ENCODE data around the gene KIAA2012. TPM values are rescaled to one million over a fixed set of nuclear protein-coding genes. Genes with fewer than 3 reads are reported as not detected.

Gene KIAA2012
- total RNA-seq, 1 donor from 2014 or later, result not detected

DNA sequence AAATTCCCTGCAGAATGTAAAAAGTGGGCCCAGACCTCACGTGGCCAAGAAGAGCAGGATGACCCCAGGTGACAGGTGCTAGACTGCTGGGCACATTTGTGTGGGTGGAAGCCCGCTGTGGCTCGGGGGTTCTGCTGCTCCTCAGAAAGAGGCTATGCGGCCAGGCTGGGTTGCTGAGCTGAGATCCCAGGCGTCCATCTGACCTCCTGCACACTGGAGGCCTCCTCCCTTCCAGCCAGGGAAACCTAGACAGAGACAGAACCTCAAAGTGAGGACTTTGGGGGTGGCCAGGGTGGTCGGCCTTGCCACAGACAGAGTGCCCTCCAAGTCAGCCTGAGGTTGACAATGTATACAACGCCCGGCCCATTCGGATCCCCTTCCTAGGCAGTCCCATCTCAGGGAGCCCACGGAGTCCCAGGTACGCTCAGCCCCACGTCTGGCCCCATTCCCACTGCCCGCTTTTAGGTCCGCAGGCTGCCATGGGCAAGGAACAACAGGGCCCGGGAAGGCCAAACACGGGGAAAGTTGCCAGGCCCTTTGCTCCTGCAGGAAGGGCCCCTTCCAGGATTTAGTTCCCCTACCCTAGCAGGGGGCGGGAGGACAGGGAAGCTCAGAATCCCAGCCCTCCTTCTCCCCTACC lies 75.6 kb downstream of the KIAA2012 start:
- DNase-seq (ENCODE audit: low read depth, low spot score), result no peak

DNA sequence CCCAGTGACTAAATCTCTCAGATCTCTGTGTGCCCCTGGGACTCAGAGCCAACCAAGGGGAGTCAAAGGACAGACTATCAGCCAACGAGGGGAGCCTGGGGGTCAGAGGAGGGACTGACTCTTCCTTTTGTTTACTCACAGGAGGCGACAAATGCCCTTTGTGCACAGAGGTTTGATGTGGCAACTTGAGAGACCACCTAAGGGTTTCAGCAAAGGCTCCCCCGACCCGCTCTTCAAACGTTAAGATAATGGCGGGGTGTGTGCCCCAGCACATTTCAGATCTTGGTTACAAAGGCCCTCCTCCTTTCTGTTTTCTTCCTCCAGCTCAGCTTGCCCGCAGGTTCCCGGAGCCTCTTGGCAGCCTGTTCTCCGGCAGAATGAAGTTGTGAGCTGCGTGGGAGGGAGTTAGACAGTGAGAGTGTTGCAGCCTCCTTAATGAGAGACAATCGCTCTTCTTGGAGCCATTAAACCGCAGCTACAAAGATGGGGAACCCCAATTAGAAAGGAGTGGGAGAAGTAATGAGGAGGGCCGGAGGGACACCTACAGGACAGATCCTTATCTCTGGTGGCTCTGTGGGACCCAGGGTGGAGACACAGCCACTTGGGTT lies 76.2 kb downstream of the KIAA2012 start:
- DNase-seq (ENCODE audit: low read depth, low spot score), result no peak

DNA sequence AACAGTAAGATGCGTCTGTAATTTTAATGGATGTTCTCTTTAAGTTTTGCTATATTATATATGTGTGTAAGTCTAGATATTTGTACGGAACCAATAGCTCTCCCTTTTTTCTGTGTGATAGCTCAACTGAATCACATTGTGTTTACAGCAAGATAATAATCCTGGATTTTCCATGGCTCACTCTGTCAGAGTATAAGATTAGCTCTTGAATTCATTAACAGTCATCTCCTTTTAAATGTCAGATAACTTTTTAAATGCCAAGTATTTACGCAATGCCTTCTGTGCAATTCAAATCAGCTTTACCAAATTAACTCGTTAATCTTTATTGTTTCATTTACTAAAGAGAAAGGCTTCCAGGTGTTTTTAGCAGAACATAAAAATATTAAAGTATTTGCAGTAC lies 76.9 kb downstream of the KIAA2012 start:
- no peak for DNase-seq (ENCODE audit: low read depth, low spot score)

DNA sequence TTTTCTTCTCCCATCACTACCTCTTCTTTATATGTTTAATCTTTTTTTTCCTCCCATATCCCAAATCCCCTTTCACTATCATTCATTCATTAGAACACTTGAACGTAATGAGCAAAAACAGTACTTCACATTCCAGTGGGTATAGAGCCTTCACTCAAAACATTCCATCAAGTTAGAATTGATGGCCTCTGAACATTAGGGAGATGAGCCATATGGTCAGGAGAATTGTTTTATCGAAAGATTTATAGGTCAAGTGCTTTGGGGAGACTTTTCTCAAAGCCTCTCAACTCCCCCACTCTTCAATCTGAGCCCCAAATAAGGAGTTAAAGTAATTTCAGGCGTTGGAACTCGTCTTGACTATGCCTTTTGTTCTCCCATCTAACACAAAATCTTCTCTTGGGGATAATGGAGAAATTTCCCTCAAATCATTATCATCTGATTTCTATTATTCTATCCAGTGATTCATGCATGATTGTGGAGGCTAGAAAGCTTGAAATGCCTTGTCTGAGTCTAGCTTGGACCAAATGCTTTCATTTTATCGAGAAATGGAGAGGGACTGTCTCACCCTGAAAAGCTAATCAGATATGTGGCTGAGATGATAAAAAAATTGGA lies 79.2 kb downstream of the KIAA2012 start:
- no peak for DNase-seq (ENCODE audit: low read depth, low spot score)

DNA sequence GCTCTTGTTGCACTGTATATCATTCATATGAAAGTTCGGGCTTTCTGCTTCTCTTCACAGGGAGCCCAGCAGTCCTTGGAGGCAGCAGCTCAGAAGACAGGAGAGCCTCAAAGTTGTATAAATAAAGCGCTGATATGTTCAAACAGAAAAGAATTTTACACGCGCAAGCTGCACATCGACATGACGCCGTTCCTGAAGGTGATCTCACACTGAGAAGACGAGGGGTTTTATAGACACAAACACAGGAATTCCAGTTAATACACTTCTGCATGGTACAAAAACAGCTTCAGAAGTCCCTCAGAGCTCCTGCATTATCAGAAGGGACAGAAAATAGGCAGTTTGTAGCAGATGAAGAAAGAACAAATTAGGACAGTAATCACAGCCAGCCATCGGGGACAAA lies 81.6 kb downstream of the KIAA2012 start:
- DNase-seq (ENCODE audit: low read depth, low spot score), result no peak

DNA sequence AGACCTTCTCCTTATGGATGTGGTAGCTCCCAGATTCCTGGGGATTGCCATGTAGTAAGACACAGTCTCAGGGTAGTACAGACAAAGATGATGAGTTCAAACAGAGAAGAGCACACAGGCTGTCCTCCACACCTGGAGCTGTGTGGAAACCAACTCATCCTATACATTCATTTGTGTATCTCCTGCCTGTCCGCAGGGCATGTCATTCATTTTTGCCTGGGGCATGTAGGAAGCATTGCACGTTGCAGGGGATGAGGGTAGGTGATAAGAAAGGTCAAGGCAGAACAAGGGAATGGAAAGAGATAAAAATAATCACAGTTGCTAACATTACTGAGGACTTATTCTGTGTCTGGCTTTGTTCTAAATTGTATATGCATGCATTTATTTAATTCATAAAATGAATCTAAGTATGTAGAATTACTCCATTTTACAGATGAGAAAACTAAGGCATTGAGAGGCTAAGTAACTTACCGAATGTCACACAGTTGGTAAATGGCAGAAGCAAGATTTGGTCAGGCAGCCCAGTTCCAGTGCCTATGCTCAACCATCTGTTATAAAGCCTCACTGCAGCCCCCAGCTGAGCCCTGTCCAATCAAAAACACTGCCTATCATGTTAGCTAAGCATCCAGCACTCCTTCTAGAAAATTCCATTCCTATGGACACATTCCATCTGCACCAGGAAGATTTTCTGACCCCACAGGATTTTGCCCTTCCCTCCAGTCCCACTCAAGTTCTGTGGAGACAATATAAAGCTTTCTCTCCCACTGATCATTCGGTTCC lies 84.3 kb downstream of the KIAA2012 start:
- no peak for DNase-seq (ENCODE audit: low read depth, low spot score)

DNA sequence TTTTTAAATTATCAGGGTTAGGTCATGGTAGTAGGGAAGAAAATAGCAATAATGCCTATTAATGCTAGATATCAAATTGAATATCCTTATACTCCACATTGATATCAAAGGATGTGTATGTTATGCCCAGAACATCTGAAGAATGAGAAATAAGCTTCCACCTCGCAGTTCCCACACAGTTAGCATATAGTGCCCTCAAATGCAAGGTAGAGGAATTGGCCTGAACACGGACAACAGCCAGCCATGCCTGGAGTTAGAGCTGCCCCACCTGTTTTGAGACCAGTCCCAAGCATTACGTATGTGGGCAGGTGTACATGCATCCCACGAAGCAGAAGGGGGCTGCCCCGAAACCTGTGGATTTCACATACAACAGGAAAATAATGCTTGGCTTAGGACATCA lies 85.7 kb downstream of the KIAA2012 start:
- no peak for DNase-seq (ENCODE audit: low read depth, low spot score)

DNA sequence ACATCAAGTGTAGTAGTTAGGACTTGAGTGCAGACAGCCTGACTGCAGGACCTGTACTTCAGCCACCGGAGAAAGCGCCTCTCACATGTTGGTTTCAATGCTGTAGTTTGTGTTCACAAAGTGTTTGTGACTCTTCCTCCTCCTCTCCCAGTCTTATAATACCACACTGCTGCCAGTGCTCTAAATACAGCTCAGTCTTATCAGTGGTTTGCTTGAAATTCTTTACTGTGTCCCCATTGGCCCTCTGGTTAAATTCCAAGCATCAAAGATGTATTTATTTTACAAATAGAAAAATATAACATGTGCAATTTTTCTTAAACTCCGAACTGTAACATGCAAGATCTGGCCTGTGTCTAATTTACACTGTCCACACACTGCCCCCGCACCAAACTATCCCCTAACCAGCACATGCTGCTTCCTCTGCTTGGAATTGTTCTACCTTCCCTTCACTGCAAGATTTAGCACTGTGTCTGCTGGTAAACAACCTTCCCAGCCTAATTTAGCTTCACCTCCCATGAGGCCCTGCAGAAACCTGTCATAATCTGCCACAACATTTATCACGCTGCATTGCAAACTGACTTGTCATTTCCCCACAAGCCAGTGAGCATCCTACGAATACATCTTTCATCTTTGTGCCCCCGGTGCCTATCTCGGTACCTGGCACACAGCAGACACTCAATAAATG lies 88.2 kb downstream of the KIAA2012 start:
- DNase-seq (ENCODE audit: low read depth, low spot score), result no peak

DNA sequence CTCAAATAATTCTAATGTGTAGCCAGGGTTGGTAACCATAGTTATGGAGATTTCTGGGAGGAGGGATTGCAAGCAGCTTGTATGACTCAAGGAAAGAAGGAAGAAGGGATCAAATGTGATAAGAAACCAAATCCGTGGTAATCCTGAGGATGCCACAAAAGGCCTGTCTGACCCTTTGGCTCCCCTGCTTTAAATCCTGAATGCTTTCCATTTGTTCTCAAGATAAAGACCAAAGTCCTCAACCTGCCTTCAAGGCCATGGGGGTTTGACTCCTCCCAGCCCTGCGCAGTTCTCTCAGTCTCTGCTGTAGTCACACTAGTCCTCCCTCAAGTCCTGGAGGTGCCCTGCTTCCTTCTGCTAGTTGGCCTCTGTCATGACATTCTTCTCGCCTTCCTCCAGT lies 91.4 kb downstream of the KIAA2012 start:
- no peak for DNase-seq (ENCODE audit: low read depth, low spot score)

DNA sequence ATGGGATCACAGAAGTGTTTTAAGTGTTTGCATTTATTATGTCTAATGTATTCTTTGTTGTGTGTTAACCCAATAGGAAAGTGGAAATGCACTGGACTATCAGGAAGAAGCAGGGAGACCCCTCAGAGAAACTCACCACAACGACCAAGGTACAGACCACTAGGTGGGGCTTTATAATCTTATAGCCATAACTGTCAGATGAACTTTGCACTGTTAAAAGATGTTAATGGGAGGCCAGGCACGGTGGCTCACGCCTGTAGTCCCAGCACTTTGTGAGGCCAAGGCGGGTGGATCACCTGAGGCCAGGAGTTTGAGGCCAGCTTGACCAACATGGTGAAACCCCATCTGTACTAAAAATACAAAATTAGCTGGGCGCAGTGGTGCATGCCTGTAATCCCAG lies 92.2 kb downstream of the KIAA2012 start:
- no peak for DNase-seq (ENCODE audit: low read depth, low spot score)

DNA sequence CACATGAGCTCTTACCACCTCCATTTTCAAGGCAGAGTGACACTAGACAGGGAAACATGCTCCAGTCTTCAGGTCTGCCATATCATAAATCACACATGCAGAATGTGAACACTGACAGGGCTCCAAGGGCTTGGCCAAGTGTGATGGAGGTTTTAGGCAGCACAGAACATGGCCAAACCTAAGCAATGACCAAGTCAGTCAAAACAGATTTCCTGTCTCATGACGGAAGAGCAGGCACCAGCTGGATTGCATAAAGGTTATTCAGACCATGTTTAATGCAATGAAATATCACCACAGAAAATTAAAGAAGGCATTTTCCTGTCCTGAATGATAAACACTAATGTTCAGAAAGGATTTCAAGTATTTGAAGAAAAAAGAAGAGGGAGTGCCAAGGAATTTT lies 92.9 kb downstream of the KIAA2012 start:
- no peak for DNase-seq (ENCODE audit: low read depth, low spot score)

DNA sequence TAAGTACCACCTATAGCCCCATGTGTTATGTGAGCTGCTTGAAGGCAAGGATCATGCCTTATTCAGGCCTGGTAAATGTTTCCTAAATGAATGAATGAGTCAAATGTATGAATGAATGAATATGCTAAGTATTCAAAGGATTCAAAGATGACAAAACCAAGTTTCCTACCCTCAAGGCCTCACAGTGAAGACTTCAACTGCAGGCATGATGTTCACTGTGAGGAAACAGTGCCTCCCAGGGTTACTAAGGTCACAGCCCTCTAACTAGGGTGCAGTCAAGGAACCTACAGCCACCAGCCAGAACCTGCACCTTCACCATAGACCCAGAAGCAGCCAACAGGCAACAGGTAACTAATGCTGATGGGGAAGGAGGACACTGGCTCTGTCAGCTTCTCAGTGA lies 96.1 kb downstream of the KIAA2012 start:
- DNase-seq (ENCODE audit: low read depth, low spot score), result no peak

DNA sequence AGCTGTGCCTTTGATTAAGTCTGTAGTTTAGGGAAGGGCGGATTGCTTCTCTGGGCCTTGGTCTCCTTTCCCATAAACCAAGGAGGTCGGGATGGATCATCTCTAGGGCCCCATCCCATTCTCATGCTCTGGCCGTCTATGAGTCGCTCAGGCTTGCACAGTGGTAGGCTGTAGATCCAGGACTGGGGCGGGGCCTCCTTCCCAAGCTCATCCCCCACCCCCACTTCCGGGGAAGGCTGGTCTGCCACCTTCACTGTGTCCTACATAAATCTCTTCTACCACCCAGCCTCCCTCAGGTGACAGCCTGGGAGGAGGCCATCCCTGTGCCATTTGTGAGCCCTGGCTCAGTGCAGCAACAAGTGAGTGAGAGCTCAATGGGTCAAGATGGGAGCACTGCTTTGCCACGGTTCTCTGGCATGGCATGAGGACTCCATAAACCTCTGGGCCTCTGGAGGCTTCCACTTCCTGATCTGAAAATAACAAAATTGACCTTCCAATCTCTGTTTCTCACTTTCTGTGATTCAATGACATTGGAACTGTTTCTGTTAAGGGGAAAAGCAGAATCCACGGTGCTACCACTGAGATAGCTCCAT lies 96.9 kb downstream of the KIAA2012 start:
- no peak for DNase-seq (ENCODE audit: low read depth, low spot score)

DNA sequence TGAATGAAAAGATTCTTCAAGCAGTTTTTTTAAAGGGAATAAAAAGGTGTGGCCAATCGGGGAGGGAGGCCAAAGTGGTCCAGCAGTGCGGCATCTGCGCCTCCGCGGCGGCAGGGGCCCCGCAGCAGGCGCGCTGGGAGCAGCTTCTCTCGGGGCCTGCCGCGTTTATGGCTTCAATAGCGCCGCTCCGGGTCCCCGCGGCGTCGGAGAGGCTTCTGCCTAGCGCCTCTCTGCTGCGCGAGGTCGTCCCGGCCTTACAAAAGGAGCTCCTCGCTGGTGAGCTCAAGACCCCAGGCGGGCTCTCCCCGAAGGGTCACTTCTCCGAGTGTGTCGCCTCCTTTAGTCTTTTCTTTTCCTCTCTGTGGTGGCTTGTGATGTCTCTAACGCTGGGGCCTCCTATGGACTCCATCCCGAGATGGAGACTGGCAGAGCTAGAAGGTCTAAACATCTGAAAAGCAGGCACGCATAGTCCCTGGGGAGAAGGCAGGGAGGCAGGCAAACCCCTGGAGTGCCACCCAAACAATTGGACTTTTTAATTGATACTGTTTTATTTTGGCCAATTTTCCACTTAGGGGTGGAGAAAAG lies 98.3 kb downstream of the KIAA2012 start:
- no peak for DNase-seq (ENCODE audit: low read depth, low spot score)

DNA sequence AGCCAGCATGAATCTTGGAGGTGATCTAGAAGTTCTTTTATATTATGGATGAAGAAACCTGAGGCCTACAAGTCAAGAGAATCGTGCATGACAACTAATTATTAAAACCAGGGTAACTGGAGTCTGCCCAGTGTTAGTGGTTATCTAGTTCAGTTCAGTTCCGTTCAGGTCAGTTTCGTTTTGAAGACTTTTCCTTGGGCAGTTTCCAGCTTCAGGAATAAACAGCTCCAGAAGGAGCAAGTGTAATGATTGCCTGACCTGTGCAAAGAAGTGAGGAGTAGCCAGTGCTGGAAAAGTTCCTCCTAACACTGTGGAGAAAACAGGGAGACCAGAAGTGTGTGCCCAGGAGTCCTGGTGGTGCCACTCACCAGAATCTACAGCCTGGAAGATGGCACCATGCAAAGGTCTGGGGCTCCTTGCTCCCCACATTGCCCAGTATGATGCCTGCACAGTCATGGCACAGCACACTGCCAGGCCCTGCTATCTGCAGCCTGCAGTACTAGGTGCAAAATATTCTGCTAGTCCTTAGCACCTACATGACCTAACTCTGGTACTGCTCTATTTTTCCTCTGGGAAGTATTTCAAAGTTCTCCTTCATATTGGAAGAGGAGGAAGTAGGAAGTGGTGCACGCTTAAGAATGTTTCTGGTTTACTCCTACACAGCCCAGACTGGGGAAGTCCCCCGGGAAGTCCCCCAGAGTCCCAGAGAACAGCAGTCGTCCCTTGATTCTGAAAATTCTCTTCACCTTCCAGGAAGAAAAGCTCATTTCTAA lies 99.6 kb downstream of the KIAA2012 start:
- no peak for DNase-seq (ENCODE audit: low read depth, low spot score)

DNA sequence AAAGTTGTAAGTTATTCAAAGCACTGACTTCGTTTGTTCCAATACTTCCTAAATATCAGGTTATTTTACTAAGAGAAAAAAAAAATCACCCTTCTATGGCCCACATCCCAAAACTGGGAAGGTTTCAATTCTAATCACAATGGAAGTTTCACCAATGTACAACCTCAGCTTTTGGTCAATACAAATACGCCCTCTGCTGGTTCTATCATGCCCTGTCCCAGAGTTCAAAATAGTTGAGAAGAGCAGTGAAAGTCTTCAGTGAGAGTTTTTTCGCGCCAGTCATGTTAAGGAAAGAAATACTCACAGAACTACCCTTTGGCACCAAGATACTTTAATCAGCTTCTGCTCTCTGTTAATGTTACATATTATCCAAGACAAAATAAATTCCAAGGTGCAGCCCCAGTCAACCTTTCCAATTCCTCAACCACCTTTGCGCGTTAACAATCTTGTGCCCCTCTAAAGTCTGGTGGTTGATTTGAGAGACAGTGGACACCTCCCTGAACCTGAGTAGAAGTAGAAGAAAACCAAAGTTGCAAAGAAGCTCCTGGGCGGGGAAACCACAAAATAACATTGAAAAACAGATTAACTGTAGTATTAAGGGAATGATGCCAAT lies 105.4 kb downstream of the KIAA2012 start:
- peak; percentile 7 for DNase-seq (ENCODE audit: low read depth, low spot score)

DNA sequence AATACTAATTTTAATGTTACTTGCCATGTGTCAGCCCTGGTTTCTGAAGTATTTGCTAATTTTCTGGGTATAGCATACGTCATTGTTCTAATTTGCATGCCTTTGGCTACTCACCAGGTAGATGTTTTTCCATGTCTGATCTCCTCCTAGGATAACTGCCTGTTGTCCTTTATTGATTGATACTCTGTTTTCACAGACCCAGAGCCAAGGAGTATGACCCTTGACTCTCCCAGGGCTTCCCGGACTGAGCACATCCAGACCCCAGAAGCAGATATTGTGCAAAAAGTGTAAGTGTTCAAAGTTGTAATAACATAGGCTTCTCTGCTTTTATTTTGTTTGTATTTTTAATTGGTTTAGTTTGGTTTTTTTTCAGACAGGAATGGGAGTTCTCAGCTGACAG lies 111.5 kb downstream of the KIAA2012 start:
- no peak for DNase-seq (ENCODE audit: low read depth, low spot score)

DNA sequence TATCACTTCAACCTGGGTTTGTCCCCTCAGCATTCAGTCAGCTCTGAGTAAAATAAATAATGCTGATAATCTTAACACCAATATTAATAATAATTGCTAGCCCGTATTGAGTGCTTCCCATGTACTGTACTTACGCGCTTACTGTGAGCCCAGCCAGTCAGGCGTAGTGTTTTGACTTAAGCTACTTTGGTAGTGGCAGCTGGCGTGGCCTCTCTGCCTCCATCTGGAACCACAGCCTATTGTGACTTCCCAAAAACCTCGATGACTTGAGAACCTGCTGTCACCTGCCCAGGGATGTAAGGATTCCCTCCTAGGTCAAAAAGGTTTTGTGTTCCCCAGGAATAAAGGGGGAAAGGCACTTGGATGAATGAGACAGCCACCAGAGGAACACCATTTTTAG lies 112.1 kb downstream of the KIAA2012 start:
- DNase-seq (ENCODE audit: low read depth, low spot score), result no peak

DNA sequence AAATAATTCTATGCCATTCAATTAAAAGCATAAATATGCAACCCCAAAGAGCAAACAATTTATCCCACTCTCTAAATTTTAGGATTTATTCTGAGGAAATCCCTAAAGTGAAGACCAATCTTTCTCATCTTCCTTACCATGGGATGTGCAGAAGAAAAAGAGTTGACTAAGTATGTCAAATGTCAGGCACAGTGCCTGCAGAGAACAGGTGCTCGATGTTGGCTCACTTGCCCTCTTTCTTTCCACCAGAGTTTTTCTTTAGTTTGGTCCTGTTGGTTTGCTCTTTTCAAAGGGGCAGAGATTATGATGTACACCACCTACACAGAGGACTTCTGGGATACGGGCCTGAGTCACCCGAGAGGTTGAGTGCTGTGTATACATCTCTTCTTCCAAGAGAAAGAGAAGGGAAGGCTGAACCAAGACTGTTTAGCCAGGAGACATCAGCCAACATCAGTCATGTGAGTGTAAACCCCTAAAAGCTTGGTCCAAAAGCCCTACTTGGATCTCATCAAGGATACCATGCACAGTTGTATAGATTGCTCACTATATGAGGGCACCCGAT lies 113.7 kb downstream of the KIAA2012 start:
- no peak for DNase-seq (ENCODE audit: low read depth, low spot score)
